ENCODE measurements around the gene CEP85L. TPM values are rescaled to one million over a fixed set of nuclear protein-coding genes. Genes with fewer than 3 reads are reported as not detected.

Gene CEP85L
- total and polyA plus RNA-seq, 2 of the 4 experiments (the other 2 are of a cell fraction) = 2.3 to 25.6 TPM

- H3K9ac ChIP-seq (ENCODE audit: low read depth, low read length) = no peak overlapping the region
- intact Hi-C loops (cut with micrococcal nuclease) (no loop called here), dilution Hi-C loops (cut with HindIII; ENCODE audit: low sequenced_read_pairs, unreplicated experiment) (no loop called here), in situ Hi-C loops (cut with MboI; ENCODE audit: low sequenced_read_pairs) (loop anchor here (10.0 kb wide), 1 partner anchor 341 kb away; no protein-coding TSS in a partner anchor)
- no peak overlapping the region for H3K18ac ChIP-seq (ENCODE audit: low read depth, low read length)
- no CpG with 5 or more reads among the region's 4 CpGs for WGBS, 2 experiments (ENCODE audit: extremely low coverage in 2 of 2, insufficient read length in 1 of 2)
- H3K27ac ChIP-seq (ENCODE audit: insufficient read depth, low read length) = no peak overlapping the region
- no peak overlapping the region for H3K4ac ChIP-seq (ENCODE audit: low read depth, low read length)
- H2BK15ac ChIP-seq (ENCODE audit: low read depth, low read length) = no peak overlapping the region
- ATAC-seq (ENCODE audit: low read depth) = no peak
- ChIA-PET POLR2A (ENCODE audit: unreplicated experiment) (interaction anchor here (0.5 kb wide), 1 partner anchor 81 kb away, joined by 7 read pairs; no protein-coding TSS in a partner anchor), CTCF (no interaction called here)
- no peak overlapping the region for H3K4me2 ChIP-seq (ENCODE audit: low read depth, low read length)
- TF ChIP-seq BHLHE40 (IDR thresholded peaks at IDR 0.05; ENCODE audit: low read depth, low read length) (no peak), CHD1 (IDR thresholded peaks at IDR 0.05; ENCODE audit: low read depth, low read length) (no peak), FOS (IDR thresholded peaks at IDR 0.05; ENCODE audit: low read depth, low read length) (no peak), RAD21 (IDR thresholded peaks at IDR 0.05; ENCODE audit: low read length) (no peak)
- H3K79me1 ChIP-seq (ENCODE audit: low read depth in 1 of 2, low read length in 2 of 2) = peaks cover 45 to 75% of the 10 kb centered on the region in 2 experiments
- no peaks in the 10 kb centered on the region for H3K27me3 ChIP-seq (ENCODE audit: control insufficient read depth, insufficient read depth, low read length)
- peaks cover 3% of the 10 kb centered on the region for H3K9me3 ChIP-seq (ENCODE audit: control insufficient read depth, insufficient read depth, low read length)
- H3K9me1 ChIP-seq (ENCODE audit: insufficient read depth, low read length) = no peaks in the 10 kb centered on the region
- no peak overlapping the region for H4K8ac ChIP-seq (ENCODE audit: low read depth in 2 of 2, low read length in 2 of 2)
- H3K36me3 ChIP-seq (ENCODE audit: control insufficient read depth, insufficient read depth, low read length) = peaks cover 9% of the 10 kb centered on the region
- no peak overlapping the region for H2AK9ac ChIP-seq (replicated peaks; ENCODE audit: low read depth, low read length, poor library complexity)
- no peak overlapping the region for H2BK120ac ChIP-seq (ENCODE audit: low read depth, low read length)
- peaks cover 23% of the 10 kb centered on the region; the same call in 1 of the 2 replicates for H4K20me1 ChIP-seq (ENCODE audit: insufficient read depth, low read length)
- H2AFZ ChIP-seq (replicated peaks; ENCODE audit: low read length, poor library complexity) = no peak overlapping the region
- H2BK5ac ChIP-seq (ENCODE audit: low read depth, low read length, poor library complexity, severe bottlenecking) = no peak overlapping the region
- H2AK5ac ChIP-seq (ENCODE audit: low read depth, low read length) = no peak overlapping the region
- H3K23ac ChIP-seq (ENCODE audit: low read depth, low read length) = no peak overlapping the region
- H3K4me3 ChIP-seq (ENCODE audit: insufficient read depth, low read depth, low read length) = no peak overlapping the region
- no peak overlapping the region for H4K5ac ChIP-seq (ENCODE audit: low read depth, low read length)
- H3K4me1 ChIP-seq (ENCODE audit: control insufficient read depth, insufficient read depth, low read length) = no peaks in the 10 kb centered on the region
- H2BK20ac ChIP-seq (ENCODE audit: low read depth, low read length) = no peak overlapping the region
- H4K91ac ChIP-seq (ENCODE audit: insufficient read depth, low read depth, low read length) = no peak overlapping the region
- no peak overlapping the region for H3K14ac ChIP-seq (replicated peaks; ENCODE audit: low read depth, low read length)
- no TSS peak for BruUV-seq (replicated peaks)
- no peak overlapping the region for H3K56ac ChIP-seq (ENCODE audit: extremely low read depth, insufficient read depth, low read length)
- DNase-seq = no peak
These were observed 25.6 kb downstream of the CEP85L start for GRCh38 chr6:118625833-118626232.
